ENCODE data around the gene CPNE7. TPM values are rescaled to one million over a fixed set of nuclear protein-coding genes. Genes with fewer than 3 reads are reported as not detected.

The CPNE7 gene
- total and polyA plus RNA-seq, 10 of the 15 experiments (the other 5 are each of a cell fraction or from before 2014, with no cell fraction given), result 0.29 to 46.9 (median 17.5) TPM

- intact Hi-C loops (cut with micrococcal nuclease; ENCODE audit: unreplicated experiment) (no loop called here), in situ Hi-C loops (cut with MboI) (no loop called here)
- Histone ChIP-seq H2AFZ (ENCODE audit: control insufficient read depth, low read depth, low read length) (no peak overlapping the region), H4K20me1 (ENCODE audit: control insufficient read depth, insufficient read depth) (no peaks in the 10 kb centered on the region), H3K36me3 (ENCODE audit: control insufficient read depth in 2 of 2, insufficient read depth in 2 of 2, low read length in 1 of 2) (peaks cover 0 to 3% of the 10 kb centered on the region in 2 experiments; a peak in 2 of 4 replicates), H3K27me3 (replicated peaks in 1 of 2; ENCODE audit: control insufficient read depth in 2 of 2, insufficient read depth in 2 of 2, low read length in 1 of 2) (no peaks in the 10 kb centered on the region), H3K9ac (ENCODE audit: control insufficient read depth, insufficient read depth, low read length) (no peak overlapping the region), H3K4me2 (ENCODE audit: control insufficient read depth, insufficient read depth) (no peak overlapping the region), H3K79me2 (ENCODE audit: control insufficient read depth, insufficient read depth, low read length) (no peaks in the 10 kb centered on the region), H3K4me1 (ENCODE audit: control insufficient read depth, insufficient read depth, low read length) (no peaks in the 10 kb centered on the region), H3K27ac (ENCODE audit: control insufficient read depth, insufficient read depth) (no peak overlapping the region), H3K9me3 (replicated peaks; ENCODE audit: control insufficient read depth, insufficient read depth, low read length) (no peaks in the 10 kb centered on the region), H3K4me3 (no peak overlapping the region)
- BruUV-seq (replicated peaks), result no TSS peak
- FAIRE-seq, result no peak
- no peak for TF ChIP-seq MEF2B (IDR thresholded peaks at IDR 0.05; ENCODE audit: partially characterized antibody, poor library complexity, severe bottlenecking)
- TF ChIP-seq STAT3 (IDR thresholded peaks at IDR 0.05; ENCODE audit: low read depth, low read length), result no peak
- TF ChIP-seq SUZ12 (IDR thresholded peaks at IDR 0.05; ENCODE audit: unreplicated experiment), result no peak
- TF ChIP-seq PAX8 (IDR thresholded peaks at IDR 0.05), result no peak
- TF ChIP-seq MYB (IDR thresholded peaks at IDR 0.05; ENCODE audit: borderline replicate concordance, low read depth, low read length), result no peak
- TF ChIP-seq DPF2 (IDR thresholded peaks at IDR 0.05), result no peak
- TF ChIP-seq CBX3 (IDR thresholded peaks at IDR 0.05; ENCODE audit: borderline replicate concordance, low read depth), result no peak
- TF ChIP-seq EED (IDR thresholded peaks at IDR 0.05; ENCODE audit: low read depth), result no peak
- TF ChIP-seq HSF1 (IDR thresholded peaks at IDR 0.05; ENCODE audit: low read depth, low read length), result no peak
- TF ChIP-seq ASH2L (IDR thresholded peaks at IDR 0.05; ENCODE audit: borderline replicate concordance, low read depth), result no peak
- TF ChIP-seq USF1 (IDR thresholded peaks at IDR 0.05; ENCODE audit: borderline replicate concordance, extremely low read length, insufficient read depth, low read depth, low read length), result no peak
- TF ChIP-seq IKZF1 (conservative IDR thresholded peaks at IDR 0.05), result no peak
- no peak for TF ChIP-seq NBN (IDR thresholded peaks at IDR 0.05)
- TF ChIP-seq POLR2A (IDR thresholded peaks at IDR 0.05; ENCODE audit: low read depth, low read length), result no peak
- no peak for TF ChIP-seq MTA2 (IDR thresholded peaks at IDR 0.05; ENCODE audit: low read depth)
- WGBS (ENCODE audit: insufficient coverage, insufficient replicate concordance, low lambda C conversion rate, missing lambda C conversion rate), result 91% methylated on average over 9 of the region's 18 CpGs
- CTCF ChIA-PET, result no interaction called here
- DNase-seq (ENCODE audit: low read depth, low spot score), result no peak
- POLR2A ChIA-PET, result no interaction called here
- no peak for ATAC-seq
- SMC1A ChIA-PET (ENCODE audit: uncharacterized antibody, unreplicated experiment), result no interaction called here
- RAD21 ChIA-PET (ENCODE audit: unreplicated experiment), result no interaction called here
Measured at GRCh38 chr16:89553733-89554132, 21.8 kb upstream of the CPNE7 start.

All from GM12878 (cell line).